ENCODE results near the gene AIDA. TPM values are rescaled to one million over a fixed set of nuclear protein-coding genes. Genes with fewer than 3 reads are reported as not detected.

AIDA gene
- polyA plus RNA-seq, 2 of the 4 experiments (the other 2 are of a cell fraction): 50.3 to 90.1 TPM

DNA sequence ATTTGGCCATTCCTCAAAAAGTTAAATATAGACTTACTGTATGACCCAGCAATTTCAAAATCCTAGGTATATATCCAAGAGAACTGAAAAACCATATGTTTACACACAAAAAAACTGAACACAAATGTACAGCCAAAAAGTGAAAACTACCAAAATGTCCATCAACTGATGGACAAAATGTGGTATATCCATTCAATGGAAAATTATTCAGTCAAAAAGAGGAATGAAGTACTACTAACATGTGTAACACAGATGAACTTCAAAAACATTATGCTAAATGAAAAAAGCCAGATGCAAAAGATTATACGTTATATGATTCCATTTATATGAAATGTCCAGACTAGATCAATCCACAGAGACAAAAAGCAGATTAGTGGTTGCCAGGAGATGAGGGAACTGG is 8.0 kb downstream of the AIDA start:
- TF ChIP-seq NPAS2 (CRISPR knock-in tag; IDR thresholded peaks at IDR 0.05; ENCODE audit: borderline replicate concordance) (no peak), HOXB5 (CRISPR knock-in tag; IDR thresholded peaks at IDR 0.05) (no peak), PHF8 (IDR thresholded peaks at IDR 0.05; ENCODE audit: borderline replicate concordance, low read depth) (no peak), CHD2 (IDR thresholded peaks at IDR 0.05; ENCODE audit: low read length, partially characterized antibody) (no peak), HOXB13 (CRISPR knock-in tag; IDR thresholded peaks at IDR 0.05; ENCODE audit: low read depth) (no peak), RFX5 (IDR thresholded peaks at IDR 0.05) (no peak), KDM5A (IDR thresholded peaks at IDR 0.05) (no peak), FOSB (CRISPR knock-in tag; IDR thresholded peaks at IDR 0.05) (no peak)
- TF ChIP-seq, protein P1, sequence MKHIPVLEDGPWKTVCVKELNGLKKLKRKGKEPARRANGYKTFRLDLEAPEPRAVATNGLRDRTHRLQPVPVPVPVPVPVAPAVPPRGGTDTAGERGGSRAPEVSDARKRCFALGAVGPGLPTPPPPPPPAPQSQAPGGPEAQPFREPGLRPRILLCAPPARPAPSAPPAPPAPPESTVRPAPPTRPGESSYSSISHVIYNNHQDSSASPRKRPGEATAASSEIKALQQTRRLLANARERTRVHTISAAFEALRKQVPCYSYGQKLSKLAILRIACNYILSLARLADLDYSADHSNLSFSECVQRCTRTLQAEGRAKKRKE (CRISPR knock-in tag; IDR thresholded peaks at IDR 0.05; ENCODE audit: low read depth): no peak
- TF ChIP-seq, protein P2, sequence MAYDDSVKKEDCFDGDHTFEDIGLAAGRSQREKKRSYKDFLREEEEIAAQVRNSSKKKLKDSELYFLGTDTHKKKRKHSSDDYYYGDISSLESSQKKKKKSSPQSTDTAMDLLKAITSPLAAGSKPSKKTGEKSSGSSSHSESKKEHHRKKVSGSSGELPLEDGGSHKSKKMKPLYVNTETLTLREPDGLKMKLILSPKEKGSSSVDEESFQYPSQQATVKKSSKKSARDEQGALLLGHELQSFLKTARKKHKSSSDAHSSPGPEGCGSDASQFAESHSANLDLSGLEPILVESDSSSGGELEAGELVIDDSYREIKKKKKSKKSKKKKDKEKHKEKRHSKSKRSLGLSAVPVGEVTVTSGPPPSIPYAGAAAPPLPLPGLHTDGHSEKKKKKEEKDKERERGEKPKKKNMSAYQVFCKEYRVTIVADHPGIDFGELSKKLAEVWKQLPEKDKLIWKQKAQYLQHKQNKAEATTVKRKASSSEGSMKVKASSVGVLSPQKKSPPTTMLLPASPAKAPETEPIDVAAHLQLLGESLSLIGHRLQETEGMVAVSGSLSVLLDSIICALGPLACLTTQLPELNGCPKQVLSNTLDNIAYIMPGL (CRISPR knock-in tag; IDR thresholded peaks at IDR 0.05; ENCODE audit: borderline replicate concordance): no peak
- DNase-seq (ENCODE audit: low read depth in 1 of 2, low spot score in 1 of 2): no peak
- no peak for ATAC-seq
- no peak overlapping the region for H3K4me3 ChIP-seq
- no peak overlapping the region for H3K27ac ChIP-seq
- H3K9me3 ChIP-seq: peaks cover 9% of the 10 kb centered on the region; the same call in 1 of the 3 replicates
- ChIA-PET CTCF (no interaction called here), POLR2A (no interaction called here)
- H3K4me2 ChIP-seq: no peak overlapping the region
- WGBS (ENCODE audit: missing lambda C conversion rate): 95% methylated on average over 1 of the region's 1 CpG
- peaks cover 4% of the 10 kb centered on the region; the same call in 1 of the 3 replicates for H3K4me1 ChIP-seq
- peak; percentile 7 for FAIRE-seq

DNA sequence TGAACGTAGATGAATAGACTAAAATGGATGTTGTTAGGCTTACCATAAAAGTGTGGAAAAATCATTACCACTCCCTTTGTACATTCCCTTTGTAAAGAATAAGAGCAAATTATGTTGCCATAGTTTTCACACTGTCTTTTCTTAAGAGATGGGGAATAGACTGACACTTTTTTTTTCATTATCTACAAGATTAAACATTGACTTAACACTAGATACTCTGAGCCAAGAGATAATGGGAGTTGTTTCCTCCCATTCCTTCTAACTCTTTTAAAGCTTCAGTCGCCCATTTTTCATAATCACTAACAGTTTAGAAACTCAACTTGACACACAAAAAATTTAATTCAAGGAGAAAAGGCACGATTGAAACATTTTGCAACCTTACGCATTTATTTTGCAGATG is 10.1 kb downstream of the AIDA start:
- TF ChIP-seq RFX5 (IDR thresholded peaks at IDR 0.05) (no peak), MAZ (IDR thresholded peaks at IDR 0.05; ENCODE audit: borderline replicate concordance, low read depth, low read length) (no peak)
- no peak for FAIRE-seq
- DNase-seq (ENCODE audit: low read depth in 1 of 2, low spot score in 1 of 2): no peak
- CTCF ChIA-PET: interaction anchor here (2.3 kb wide), 1 partner anchor 9 kb away, joined by 6 read pairs; no protein-coding TSS in a partner anchor
- ATAC-seq: no peak
- H3K4me2 ChIP-seq: no peak overlapping the region
- POLR2A ChIA-PET: no interaction called here
- H3K27ac ChIP-seq: no peak overlapping the region
- no peak overlapping the region for H3K4me3 ChIP-seq
- peaks cover 9% of the 10 kb centered on the region; the same call in 1 of the 3 replicates for H3K9me3 ChIP-seq
- H3K4me1 ChIP-seq: no peaks in the 10 kb centered on the region
- WGBS (ENCODE audit: missing lambda C conversion rate): 89% methylated on average over 4 of the region's 4 CpGs

DNA sequence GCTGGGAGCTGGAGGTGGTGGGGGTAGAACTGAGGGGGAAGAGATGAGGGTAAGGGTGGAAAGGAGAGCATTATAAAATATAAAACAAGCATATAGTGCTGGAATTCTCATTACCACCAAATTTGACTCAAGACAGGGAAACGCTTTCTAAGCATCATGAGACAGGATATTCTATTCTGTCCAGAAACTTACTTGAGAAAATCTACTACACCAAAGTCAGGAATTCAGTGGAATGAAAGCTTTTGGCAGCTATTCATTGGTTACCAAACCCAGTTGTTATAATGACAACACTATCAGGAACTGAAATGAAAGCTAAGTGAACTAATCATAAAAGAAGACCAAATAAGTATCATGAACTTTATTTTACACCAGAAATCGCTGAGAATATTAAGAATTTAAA is 14.5 kb downstream of the AIDA start:
- Histone ChIP-seq H3K27ac (no peak overlapping the region), H3K4me2 (no peak overlapping the region), H3K4me1 (no peaks in the 10 kb centered on the region), H3K4me3 (no peak overlapping the region), H3K9me3 (no peaks in the 10 kb centered on the region)
- CTCF ChIA-PET: interaction anchor here (0.6 to 1.9 kb wide), 6 partner anchors 10 to 1428 kb away, joined by 3 to 5 read pairs (median 4); no protein-coding TSS in a partner anchor
- no peak for TF ChIP-seq HDAC2 (IDR thresholded peaks at IDR 0.05)
- WGBS (ENCODE audit: missing lambda C conversion rate): 90% methylated on average over 2 of the region's 2 CpGs
- ATAC-seq (no peak), DNase-seq (ENCODE audit: low read depth in 1 of 2, low spot score in 1 of 2) (no peak), FAIRE-seq (no peak)
- POLR2A ChIA-PET: no interaction called here

DNA sequence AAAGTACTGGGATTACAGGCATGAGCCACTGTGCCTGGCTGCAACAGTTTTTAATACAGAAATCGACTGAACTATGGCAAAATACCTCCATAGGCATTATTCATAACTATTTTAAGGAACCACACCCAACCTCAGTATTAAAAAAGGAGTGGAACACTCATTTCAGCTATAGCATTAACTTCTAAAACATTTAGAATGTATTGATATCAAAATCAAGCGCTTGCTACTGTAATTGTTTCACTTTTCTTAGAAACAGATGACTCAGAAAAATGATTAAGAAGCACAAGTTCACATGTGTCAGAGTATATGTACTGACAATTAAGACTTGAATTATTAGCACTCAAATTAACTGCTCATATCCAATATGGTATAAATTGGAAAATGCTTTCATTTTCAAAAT is 15.1 kb downstream of the AIDA start:
- TF ChIP-seq TFCP2L1 (CRISPR knock-in tag; IDR thresholded peaks at IDR 0.05): no peak
- TF ChIP-seq EHF (CRISPR knock-in tag; IDR thresholded peaks at IDR 0.05): no peak
- no peak for TF ChIP-seq EP300 (IDR thresholded peaks at IDR 0.05)
- TF ChIP-seq, protein P3, sequence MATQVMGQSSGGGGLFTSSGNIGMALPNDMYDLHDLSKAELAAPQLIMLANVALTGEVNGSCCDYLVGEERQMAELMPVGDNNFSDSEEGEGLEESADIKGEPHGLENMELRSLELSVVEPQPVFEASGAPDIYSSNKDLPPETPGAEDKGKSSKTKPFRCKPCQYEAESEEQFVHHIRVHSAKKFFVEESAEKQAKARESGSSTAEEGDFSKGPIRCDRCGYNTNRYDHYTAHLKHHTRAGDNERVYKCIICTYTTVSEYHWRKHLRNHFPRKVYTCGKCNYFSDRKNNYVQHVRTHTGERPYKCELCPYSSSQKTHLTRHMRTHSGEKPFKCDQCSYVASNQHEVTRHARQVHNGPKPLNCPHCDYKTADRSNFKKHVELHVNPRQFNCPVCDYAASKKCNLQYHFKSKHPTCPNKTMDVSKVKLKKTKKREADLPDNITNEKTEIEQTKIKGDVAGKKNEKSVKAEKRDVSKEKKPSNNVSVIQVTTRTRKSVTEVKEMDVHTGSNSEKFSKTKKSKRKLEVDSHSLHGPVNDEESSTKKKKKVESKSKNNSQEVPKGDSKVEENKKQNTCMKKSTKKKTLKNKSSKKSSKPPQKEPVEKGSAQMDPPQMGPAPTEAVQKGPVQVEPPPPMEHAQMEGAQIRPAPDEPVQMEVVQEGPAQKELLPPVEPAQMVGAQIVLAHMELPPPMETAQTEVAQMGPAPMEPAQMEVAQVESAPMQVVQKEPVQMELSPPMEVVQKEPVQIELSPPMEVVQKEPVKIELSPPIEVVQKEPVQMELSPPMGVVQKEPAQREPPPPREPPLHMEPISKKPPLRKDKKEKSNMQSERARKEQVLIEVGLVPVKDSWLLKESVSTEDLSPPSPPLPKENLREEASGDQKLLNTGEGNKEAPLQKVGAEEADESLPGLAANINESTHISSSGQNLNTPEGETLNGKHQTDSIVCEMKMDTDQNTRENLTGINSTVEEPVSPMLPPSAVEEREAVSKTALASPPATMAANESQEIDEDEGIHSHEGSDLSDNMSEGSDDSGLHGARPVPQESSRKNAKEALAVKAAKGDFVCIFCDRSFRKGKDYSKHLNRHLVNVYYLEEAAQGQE (IDR thresholded peaks at IDR 0.05): no peak
- TF ChIP-seq CEBPB (IDR thresholded peaks at IDR 0.05): no peak
- no peak for TF ChIP-seq PHF8 (IDR thresholded peaks at IDR 0.05; ENCODE audit: borderline replicate concordance, low read depth)
- no peak for TF ChIP-seq ZNF302 (CRISPR knock-in tag; IDR thresholded peaks at IDR 0.05)
- TF ChIP-seq MYC (IDR thresholded peaks at IDR 0.05; ENCODE audit: borderline replicate concordance, low read length): no peak
- TF ChIP-seq, protein P4, sequence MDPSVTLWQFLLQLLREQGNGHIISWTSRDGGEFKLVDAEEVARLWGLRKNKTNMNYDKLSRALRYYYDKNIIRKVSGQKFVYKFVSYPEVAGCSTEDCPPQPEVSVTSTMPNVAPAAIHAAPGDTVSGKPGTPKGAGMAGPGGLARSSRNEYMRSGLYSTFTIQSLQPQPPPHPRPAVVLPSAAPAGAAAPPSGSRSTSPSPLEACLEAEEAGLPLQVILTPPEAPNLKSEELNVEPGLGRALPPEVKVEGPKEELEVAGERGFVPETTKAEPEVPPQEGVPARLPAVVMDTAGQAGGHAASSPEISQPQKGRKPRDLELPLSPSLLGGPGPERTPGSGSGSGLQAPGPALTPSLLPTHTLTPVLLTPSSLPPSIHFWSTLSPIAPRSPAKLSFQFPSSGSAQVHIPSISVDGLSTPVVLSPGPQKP (IDR thresholded peaks at IDR 0.05; ENCODE audit: low read depth, low read length): no peak
- POLR2A ChIA-PET: no interaction called here

More for the DNA sequence above, 15.1 kb downstream of the AIDA start:
- ATAC-seq: no peak
- H3K4me3 ChIP-seq: no peak overlapping the region
- no peak for FAIRE-seq
- H3K4me2 ChIP-seq: no peak overlapping the region
- H3K4me1 ChIP-seq: no peaks in the 10 kb centered on the region
- H3K9me3 ChIP-seq: no peaks in the 10 kb centered on the region
- no peak overlapping the region for H3K27ac ChIP-seq
- CTCF ChIA-PET: interaction anchor here (0.6 to 1.9 kb wide), 5 partner anchors 9 to 1427 kb away, joined by 3 to 5 read pairs (median 4); partner anchors contain the start of genes AIDA and BROX
- DNase-seq (ENCODE audit: low read depth in 1 of 2, low spot score in 1 of 2): no peak
- WGBS (ENCODE audit: missing lambda C conversion rate): 74% methylated on average over 2 of the region's 2 CpGs

Measured in A549 (cell line).